ENCODE measurements around the gene MAMDC2. TPM values are rescaled to one million over a fixed set of nuclear protein-coding genes. Genes with fewer than 3 reads are reported as not detected.

Gene MAMDC2
- total and polyA plus RNA-seq, 2 of the 8 experiments (the other 6 are each of a cell fraction or from before 2014, with no cell fraction given): 6.1 to 15.4 TPM

DNA sequence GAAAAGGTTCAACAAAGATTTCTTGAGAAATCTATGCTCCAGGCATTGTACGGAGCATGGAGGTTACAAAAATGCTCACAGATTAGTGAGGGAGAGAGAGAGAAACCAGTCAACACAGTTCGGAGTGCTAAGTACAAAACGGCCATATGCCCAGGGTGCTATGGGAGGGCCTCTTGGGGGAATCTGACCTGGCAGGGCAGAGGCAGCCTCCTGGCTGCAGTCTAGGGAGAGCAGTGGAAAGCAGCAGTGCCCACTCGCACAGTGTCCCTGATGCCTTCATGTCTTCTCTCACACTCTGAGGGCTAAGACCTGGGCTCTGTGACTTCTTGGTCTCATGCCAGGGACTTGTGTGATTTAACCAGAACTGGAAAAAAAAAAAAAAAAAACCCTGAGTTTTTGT lies 185.4 kb downstream of the MAMDC2 start (continued):
- TF ChIP-seq CHD7 (IDR thresholded peaks at IDR 0.05; ENCODE audit: insufficient replicate concordance, low read length): no peak
- no peak for TF ChIP-seq CREB1 (IDR thresholded peaks at IDR 0.05)
- TF ChIP-seq, protein P1, sequence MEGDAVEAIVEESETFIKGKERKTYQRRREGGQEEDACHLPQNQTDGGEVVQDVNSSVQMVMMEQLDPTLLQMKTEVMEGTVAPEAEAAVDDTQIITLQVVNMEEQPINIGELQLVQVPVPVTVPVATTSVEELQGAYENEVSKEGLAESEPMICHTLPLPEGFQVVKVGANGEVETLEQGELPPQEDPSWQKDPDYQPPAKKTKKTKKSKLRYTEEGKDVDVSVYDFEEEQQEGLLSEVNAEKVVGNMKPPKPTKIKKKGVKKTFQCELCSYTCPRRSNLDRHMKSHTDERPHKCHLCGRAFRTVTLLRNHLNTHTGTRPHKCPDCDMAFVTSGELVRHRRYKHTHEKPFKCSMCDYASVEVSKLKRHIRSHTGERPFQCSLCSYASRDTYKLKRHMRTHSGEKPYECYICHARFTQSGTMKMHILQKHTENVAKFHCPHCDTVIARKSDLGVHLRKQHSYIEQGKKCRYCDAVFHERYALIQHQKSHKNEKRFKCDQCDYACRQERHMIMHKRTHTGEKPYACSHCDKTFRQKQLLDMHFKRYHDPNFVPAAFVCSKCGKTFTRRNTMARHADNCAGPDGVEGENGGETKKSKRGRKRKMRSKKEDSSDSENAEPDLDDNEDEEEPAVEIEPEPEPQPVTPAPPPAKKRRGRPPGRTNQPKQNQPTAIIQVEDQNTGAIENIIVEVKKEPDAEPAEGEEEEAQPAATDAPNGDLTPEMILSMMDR (IDR thresholded peaks at IDR 0.05; ENCODE audit: control extremely low read depth in 1 of 3, insufficient read depth in 1 of 3, low read depth in 1 of 3, low read length in 3 of 3): no peak
- no peak for TF ChIP-seq KDM1A (IDR thresholded peaks at IDR 0.05; ENCODE audit: borderline replicate concordance, low read length)
- TF ChIP-seq EP300 (IDR thresholded peaks at IDR 0.05; ENCODE audit: borderline replicate concordance in 1 of 2, low read depth in 2 of 2, low read length in 2 of 2): no peak
- no peak for TF ChIP-seq POU5F1 (IDR thresholded peaks at IDR 0.05; ENCODE audit: low read depth, low read length)
- no peak for TF ChIP-seq MAFK (IDR thresholded peaks at IDR 0.05; ENCODE audit: low read depth, low read length)
- TF ChIP-seq NANOG (IDR thresholded peaks at IDR 0.05; ENCODE audit: insufficient read depth, low read depth, low read length, poor library complexity, severe bottlenecking): no peak
- no peak for TF ChIP-seq TAF7 (optimal IDR thresholded peaks at IDR 0.05; ENCODE audit: borderline replicate concordance, low read depth, low read length)

Measured in H1 (cell line).